ENCODE data around the gene METTL21A.
"Not testable (repeated sequence)": the region's sequence is repeated elsewhere in the genome, so short reads cannot be mapped to it uniquely, and the experiment has no call there.

METTL21A gene

DNA sequence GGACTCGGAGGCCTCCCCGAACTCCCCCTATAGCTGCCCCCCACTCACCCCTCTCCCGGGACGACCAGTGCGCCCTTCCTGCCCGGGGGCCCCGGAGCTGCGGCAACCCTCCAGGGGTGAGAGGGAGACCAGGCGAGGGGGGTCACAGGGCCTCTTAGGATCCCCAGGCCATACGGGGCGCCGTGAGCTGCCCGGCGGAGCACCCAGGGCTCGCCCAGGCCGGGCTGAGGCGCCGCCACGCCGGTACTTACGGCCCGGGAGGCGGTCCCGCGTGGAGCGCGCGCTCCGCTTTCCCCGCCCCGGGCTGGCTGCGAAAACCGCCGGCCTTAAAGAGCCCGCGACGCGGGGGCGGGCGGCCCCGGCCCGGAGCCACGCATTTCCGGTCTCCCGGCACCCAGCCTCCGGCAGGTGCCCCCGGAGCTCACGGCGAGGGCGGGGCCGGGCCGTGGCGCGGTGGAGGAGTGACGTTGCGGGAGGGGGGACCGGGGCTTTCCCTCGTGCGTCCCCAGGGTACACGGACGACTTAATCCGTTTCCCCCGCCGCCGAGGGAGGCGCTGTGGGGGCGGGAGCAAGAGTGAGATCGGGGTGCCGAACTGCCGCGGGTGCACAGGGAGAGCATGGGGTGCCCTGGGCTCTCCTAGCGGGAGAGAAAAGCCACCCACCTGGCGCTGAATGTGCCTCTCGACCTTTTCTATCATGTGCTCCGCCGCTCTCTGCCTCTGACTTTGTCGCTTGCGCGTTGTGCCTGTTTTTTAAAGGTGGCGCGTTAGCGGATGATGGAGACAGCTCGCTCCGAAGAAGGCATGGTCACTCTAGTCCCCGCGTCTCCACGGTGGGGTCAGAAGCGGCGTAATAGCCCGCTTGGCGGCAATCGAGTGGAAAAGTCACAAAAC is at the start of gene METTL21A:
METTL21A (minus strand) TSS at position 381 of the 894 bp plus-strand sequence. CDS start 1,019 bp downstream, outside the sequence.
- peak; percentile 85 to 91 (median 86) for DNase-seq (ENCODE audit: low read depth in 3 of 3)

DNA sequence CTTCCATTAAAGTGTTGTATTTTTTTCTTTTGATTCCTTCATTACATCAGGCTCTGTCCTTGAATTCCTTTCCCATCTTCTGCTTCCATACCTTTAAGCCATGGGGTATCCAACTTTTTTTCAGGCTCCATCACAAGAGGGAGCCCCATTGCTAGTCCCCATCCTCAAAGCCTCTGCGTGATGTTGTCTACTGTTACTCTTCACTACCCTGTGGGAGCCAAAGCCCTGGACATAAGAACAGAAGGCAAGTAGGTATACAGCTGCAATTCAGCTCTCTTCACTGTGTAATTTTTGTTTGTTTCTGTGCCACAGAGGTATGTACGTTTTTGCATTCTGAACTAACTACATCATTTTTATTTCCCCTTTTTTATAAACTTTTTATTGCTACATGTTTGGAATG is 49.6 kb upstream of the METTL21A start:
- no peak for DNase-seq (ENCODE audit: low read depth in 3 of 3)

DNA sequence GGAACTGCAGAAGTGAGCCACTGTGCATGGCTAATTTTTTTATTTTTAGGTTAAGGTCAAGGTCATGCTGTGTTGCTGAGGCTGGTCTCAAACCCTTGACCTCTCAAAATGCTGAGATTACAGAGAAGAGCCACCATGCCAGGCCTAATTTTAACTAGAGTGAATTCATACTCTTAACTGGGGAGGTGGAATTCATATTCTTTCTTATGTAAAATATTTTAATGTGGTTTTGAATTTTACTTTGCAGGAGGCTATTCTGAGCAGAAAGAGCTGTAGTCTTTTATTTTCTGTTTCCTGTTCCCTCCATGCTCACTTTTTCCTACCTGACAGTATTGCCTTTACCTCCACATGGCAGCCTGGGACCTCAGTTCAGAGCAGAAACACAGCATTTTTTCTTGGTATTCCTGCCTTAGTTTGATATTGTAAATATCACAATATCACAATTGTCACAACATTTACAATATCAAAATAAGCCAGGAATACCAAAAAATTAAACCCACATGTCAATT is 49.1 kb upstream of the METTL21A start:
- DNase-seq (ENCODE audit: low read depth in 3 of 3): no peak

DNA sequence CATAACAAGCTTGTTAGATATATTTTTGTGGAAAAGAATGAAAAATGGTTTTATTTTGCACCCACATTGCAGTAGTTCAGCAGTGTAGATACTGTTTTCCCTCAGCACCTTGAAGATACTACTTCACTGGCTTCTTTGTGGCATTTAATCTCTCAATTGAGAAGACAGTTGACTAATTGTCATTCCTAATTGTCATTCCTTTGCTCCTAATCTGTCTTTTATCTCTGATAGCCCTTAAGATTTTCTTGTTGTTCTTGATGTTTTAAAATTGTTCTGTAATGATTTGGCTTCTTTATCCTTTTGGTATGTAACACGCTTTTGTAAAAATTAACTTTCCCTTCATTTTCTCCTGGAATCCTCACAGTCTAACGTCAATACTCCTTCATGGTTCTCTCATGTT is 48.2 kb upstream of the METTL21A start:
- no peak for DNase-seq (ENCODE audit: low read depth in 3 of 3)

DNA sequence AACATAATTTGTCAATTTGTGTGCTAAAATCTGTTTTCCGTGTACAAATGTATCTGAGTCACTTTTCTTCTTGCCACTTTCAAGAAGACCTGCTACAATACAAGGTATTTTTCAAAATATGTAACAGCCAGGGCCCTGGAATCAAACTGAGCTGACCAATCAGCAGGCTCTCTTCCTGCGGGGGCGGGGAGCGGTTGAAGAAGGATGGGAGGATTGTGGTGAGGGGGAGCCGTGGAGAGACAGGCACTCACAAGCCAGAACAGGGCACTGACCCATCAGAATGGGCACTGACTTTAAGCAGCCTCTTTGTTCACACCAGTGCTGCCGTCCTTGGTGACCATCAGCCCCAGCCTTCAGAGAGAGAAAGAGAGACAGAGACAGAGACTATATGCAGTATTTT is 45.7 kb upstream of the METTL21A start:
- no peak for DNase-seq (ENCODE audit: low read depth in 3 of 3)

DNA sequence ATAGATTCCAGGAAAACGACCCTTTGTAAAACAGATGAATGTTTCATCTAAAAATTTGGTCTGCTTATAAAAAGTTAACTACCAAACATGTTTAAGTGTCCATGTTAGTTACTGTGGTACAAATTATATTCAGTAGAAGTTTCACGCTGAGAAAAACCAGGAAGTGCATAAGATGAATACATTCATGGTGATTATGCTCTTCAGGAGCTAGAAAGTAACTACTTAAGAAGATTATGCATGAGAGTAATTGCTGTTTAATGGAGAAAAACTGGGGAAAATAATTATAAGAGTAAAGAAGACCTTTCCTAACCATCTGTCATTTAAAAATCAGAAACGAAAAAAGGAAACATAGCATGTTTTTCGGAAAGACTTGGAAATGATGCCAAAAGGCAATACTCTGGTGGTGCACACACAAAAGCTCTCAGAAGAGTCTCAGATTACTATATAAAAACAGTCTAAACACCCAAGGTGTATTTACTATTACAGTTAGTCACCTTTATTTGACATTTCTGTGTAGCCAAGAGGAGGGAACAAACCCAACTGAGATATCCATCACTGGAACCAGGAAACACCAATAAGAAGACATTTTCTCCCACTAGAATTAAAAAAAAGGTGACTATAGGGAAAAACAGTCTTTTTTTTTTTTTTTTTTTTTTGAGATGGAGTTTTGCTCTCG is 38.8 kb upstream of the METTL21A start:
- no peak for DNase-seq (ENCODE audit: low read depth in 3 of 3)

DNA sequence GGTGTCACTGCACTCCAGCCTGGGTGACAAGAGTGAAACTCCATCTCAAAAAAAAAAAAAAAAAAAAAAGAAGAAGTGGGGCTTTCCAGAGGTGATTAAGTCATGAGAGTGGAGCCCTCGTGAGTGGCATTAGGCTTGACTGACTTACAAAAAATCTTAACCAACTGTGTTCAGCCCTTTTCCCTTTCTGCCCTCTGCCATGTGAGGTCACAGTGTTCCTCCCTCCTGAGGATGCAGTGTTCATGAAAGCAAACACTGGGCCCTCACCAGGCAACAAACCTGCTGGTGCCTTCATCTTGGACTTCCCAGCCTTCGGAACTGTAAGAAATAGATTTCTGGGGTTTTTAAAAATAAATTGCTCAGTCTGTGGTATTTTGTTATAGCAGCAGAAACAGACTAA is 37.0 kb upstream of the METTL21A start:
- DNase-seq (ENCODE audit: low read depth in 3 of 3): no peak

DNA sequence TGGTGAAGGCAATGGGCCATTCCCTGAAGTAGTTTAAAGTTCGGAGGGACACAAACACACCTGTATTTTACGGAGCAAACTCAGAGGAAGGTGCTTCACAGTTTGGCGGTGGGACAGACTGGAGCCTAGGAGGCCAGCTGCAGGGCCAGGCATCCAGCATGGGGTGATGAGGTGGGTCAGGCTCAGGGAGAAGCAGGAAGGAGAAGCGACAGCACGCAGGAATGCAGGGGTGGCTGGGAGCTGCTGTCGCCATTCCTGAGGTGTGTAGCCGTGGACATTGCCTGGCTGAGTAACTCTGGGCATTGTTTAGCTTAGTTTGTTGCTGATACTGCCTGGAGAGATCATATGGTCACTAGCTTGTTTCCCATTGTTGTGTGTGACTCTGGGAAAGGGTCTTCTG is 35.8 kb upstream of the METTL21A start:
- DNase-seq (ENCODE audit: low read depth in 3 of 3): no peak

DNA sequence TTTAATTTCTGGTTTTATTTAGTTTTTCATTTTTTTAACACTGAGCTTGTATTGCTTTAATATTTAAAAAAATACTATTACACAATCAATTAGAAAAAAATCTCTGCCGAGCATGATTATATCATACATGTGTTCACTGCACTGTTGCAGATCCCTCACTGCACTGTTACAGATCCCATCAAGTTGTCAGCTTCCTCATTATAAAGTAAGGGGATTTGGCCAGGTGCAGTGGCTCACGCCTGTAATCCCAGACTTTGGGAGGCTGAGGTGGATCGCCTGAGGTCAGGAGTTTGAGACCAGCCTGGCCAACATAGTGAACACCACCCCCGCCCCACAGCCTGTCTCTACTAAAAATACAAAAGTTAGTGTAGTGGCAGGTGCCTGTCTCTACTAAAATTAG is 33.0 kb upstream of the METTL21A start:
- DNase-seq (ENCODE audit: low read depth in 3 of 3): no peak

DNA sequence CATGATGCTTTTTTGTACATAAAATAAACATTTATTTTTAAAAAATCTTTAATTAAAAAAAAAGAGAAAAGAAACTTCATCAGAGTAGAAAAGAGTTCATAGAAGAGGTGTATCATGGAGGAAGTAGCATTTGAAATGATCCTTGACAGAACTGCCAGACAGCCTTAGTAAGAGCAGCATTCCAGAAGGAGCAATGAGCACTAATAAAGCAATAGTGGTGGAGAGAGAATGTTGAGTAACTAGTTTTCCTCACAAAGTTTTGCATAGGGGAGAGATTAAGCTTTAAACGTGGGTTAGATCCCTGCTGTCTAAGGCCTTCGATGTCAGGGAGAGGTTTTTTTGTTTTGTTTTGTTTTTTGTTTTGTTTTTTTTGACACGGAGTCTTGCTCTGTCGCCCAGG is 29.8 kb upstream of the METTL21A start:
- DNase-seq (ENCODE audit: low read depth in 3 of 3): no peak

DNA sequence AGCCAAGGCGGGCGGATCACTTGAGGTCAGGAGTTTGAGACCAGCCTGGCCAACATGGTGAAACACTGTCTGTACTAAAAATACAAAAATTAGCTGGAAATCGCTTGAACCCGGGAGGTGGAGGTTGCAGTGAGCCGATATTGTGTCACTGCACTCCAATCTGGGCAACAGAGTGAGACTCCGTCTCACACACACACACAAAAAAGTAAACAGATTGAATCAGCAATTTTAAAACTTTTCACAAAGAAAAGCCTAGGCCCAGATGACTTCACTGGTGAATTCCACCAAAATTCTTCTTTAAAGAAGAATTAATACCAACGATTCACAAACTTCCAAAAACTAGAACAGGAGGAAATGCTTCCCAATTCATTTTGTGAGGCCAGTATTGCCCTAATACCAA is 21.4 kb upstream of the METTL21A start:
- not testable (repeated sequence) for DNase-seq (ENCODE audit: low read depth in 3 of 3)

DNA sequence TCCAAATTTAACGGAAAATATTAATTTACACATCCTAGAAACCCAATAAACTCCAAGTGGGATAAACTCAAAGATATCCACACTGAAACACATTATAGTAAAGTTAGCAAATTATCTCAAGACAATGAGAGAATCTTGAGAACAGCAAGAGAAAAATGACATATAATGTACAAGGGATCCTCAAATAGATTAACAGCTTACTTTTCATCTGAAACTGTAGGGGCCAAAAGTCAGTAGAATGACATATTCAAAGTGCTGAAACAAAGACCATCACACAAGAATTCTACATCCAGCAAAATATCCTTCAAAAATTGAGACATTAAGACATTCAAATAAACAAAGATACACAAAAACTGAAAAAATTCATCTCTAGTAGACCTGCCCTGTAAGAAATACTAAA is 18.7 kb upstream of the METTL21A start:
- no peak for DNase-seq (ENCODE audit: low read depth in 3 of 3)

DNA sequence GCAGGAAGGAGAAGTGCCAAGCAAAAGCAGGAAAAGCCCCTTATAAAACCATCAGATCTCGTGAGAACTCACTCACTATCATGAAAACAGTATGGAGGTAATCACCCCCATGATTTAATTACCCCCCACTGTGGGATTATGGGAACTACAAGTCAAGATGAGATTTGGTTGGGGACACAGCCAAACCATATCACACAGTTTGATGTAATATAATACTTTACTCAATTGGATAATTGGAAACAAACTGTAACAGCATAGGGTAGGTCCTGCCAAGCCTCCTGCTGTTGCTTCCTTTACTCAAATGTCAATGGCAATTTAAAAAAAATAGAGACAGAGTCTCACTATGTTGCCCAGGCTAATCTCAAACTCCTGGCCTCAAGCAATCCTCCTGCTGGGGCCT is 15.5 kb upstream of the METTL21A start:
- no peak for DNase-seq (ENCODE audit: low read depth in 3 of 3)

DNA sequence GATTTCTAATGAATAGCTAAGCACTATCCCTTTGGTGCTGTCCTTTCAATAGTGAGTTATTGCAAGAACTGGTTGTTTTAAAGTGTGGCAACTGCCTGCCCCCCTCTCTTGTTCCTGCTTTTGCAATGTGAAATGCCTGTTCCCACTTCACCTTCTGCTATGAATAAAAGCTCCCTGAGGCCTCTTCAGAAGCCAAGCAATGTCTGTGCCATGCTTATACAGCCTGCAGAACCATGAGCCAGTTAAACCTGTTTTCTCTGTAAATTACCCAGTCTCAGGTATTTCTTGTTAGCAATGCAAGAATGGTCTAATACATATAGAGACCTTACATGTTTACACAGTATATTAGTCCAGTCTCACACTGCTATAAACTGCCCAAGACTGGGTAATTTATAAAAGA is 15.0 kb upstream of the METTL21A start:
- DNase-seq (ENCODE audit: low read depth in 3 of 3): no peak

DNA sequence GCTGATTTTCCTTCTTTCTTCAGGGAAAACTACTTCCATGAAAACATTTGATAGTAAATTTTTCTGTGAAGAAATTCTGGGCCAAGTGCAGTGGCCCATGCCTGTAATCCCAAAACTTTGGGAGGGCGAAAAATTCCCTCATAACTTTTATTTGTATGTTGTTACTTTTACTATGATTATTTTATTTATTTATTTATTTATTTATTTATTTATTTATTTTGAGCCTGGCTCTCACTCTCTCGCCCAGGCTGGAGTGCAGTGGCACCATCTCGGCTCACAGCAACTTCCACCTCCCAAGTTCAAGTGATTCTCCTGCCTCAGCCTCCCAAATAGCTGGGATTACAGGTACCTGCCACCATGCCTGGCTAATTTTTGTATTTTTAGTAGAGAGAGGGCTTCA is 14.1 kb upstream of the METTL21A start:
- DNase-seq (ENCODE audit: low read depth in 3 of 3): not testable (repeated sequence)

DNA sequence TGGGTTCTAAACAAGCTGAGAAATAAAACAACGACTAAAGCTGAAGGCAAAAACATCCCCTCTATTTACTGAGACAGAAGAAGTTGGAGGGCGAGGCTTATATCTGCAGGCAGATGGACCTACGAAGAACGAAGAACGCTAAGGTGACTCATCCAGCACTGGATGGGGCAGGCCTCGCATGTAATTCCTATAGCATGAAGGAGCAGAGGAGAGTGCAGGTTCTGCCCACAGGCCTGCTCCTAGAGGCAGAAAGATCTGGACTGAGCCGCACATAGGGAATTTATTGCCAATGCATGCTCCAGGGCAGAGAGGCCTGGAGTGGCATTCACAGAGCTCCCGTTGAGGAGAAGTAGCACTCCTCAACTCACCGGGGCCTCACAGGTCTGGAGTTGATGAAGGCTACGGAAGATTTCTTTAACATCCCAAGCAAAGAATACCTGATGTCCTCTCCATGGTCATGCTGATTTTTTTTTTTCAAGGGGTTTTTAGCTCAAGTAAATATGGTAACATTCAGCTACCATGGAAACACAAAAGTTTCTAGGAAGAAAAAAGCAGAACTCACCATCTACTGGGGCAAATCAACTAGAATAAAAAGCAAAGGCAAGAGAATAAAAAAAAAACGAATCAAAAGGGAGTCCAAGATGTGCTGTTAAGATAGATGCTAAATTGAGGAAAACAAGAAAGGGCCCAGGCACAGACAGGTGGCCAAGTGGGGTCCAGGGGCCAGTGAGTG is 10.4 kb upstream of the METTL21A start:
- DNase-seq (ENCODE audit: low read depth in 3 of 3): no peak

DNA sequence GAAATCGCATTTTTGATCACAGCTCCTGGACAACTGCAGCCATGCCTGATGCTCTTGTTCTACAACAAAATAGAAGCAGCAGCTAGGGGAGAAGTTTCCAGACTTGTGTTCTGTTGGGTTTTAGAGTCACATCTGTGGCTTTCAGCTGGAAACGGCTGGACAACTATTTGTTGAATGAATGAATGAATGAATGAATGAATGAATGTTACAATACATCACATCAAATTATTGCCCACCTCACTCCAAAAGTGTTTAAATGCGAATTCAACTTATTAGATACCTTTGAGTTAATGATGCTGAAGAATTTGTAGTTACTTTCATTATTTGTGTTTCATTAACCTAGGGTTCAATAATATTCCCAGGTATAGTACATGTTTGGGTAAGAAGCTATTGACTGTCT is 8.5 kb upstream of the METTL21A start:
- DNase-seq (ENCODE audit: low read depth in 3 of 3): no peak

DNA sequence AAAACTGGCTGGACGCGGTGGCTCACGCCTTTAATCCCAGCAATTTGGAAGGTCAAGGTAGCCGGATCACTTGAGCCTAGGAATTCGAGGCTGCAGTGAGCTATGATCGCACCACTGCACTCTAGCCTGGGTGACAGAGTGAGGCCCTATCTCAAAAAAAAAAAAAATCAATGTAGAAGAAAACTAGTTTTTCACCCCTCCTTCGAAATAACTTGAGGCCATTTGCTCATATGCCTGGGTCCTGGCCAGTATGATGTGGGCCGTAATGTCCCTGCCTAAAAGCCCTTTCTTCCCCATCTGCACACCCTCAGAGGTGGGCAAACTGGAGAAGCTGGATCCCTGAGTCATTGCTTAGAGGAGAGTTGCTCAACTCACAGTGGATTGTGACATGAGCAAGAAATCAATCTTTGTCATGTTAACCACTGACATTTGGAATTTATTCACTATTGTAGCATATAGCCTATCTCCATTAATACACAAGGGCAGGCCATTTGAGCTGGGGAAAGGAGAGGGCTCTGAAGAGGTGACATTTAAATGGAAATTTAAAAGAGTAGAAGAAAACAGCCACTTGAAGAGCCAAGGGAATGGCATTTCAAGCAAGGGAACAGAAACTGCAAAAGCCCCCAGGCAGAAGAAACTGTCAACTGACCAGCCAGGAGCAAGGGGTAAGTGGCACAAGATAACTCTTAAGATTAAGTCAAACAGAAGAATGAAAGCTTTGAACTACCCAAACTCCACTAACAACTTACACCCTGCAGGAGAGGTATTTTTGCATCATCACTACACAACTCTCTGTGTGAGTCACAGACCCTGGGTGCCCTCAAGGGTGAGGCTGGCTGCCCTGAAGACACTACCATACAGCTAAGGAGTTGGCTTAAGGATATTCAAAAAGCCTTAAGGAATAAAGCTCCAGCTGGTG is 7.6 kb upstream of the METTL21A start:
- no peak for DNase-seq (ENCODE audit: low read depth in 3 of 3)

DNA sequence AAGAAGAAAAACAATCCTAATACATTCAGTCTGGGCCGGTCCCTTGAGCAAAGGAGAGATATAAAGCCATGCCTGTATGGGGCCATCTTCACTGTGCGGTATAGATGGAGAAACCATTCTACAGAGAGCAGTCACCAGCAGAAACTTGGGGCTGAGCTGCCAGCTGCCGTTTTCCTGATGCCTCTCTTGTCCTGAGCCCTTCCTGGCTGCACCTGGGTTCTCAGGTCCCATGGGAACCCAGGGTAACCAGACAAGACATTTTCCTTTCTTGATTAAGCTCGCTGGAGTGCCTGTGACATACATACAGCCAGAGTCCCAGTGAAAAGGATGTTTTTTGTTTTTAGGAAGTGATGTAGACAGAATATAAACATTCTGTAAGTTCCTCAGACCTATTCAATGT is 5.3 kb upstream of the METTL21A start:
- DNase-seq (ENCODE audit: low read depth in 3 of 3): no peak

DNA sequence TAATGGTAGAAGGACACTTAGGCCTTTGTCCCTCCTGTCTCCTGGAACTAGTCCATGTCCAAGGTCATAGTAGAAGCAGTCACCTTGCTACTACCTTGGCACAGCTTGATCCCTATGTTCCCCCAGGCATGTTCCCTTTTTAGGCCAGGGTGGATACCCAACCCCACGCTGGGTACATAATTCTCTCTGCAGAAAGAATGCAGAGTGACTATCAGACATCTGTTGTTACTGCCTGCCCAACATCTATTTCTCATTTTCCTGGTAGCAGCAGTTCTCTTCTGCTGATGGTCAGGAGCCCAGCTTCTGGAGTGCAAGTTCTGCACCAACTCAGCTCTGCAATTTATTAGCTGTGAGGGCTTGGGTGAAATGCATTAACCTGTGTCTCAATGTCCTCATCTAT is 4.4 kb upstream of the METTL21A start:
- no peak for DNase-seq (ENCODE audit: low read depth in 3 of 3)
